ENCODE measurements around the gene MSH5. TPM values are rescaled to one million over a fixed set of nuclear protein-coding genes. Genes with fewer than 3 reads are reported as not detected.
A peak's percentile ranks its signal among the peaks of the same experiment; 100 is the strongest.
"Not testable (repeated sequence)": the region's sequence is repeated elsewhere in the genome, so short reads cannot be mapped to it uniquely, and the experiment has no call there.

Gene MSH5
- total RNA-seq, 2 experiments from 2014 or later, result 13.6 to 13.7 TPM

- ChIA-PET POLR2A (no interaction called here), CTCF (no interaction called here)
- H3K9me3 Mint-ChIP-seq, result no peaks in the 10 kb centered on the region
- peaks cover 45% of the 10 kb centered on the region for H3K4me1 ChIP-seq (ENCODE audit: insufficient read depth, low read length)
- TF ChIP-seq CTCF (IDR thresholded peaks at IDR 0.05), result no peak
- no peaks in the 10 kb centered on the region for H3K9me3 ChIP-seq (ENCODE audit: control insufficient read depth in 1 of 2, insufficient read depth in 1 of 2, low read length in 2 of 2)
- H3K27ac ChIP-seq (ENCODE audit: low read depth in 1 of 2, low read length in 2 of 2), result no peak overlapping the region
- no peak overlapping the region for H3K27ac Mint-ChIP-seq
- H3K4me3 Mint-ChIP-seq, result no peak overlapping the region
- H3K27me3 Mint-ChIP-seq, result no peaks in the 10 kb centered on the region
- H3K27me3 ChIP-seq (ENCODE audit: control insufficient read depth in 1 of 2, insufficient read depth in 2 of 2, low read length in 2 of 2), result no peaks in the 10 kb centered on the region
- peaks cover 13% of the 10 kb centered on the region for H3K36me3 ChIP-seq (ENCODE audit: insufficient read depth, low read length)
- peak in 1 of 14 experiments; percentile 49 for DNase-seq
- intact Hi-C loops (cut with DNase I, micrococcal nuclease), result no loop called here
- H3K36me3 Mint-ChIP-seq (ENCODE audit: low read depth), result peaks cover 45% of the 10 kb centered on the region
- no peak for ATAC-seq (ENCODE audit: poor library complexity)
- H3K4me1 Mint-ChIP-seq (ENCODE audit: low read depth), result peaks cover 36% of the 10 kb centered on the region
- H3K4me3 ChIP-seq (ENCODE audit: low read length), result no peak overlapping the region
Measured at GRCh38 chr6:31792761-31793171, 53.0 kb downstream of the MSH5 start.

- peaks cover 13% of the 10 kb centered on the region for H3K36me3 ChIP-seq (ENCODE audit: insufficient read depth, low read length)
- H3K27me3 Mint-ChIP-seq; H3K4me3 ChIP-seq (ENCODE audit: low read length); H3K27me3 ChIP-seq (ENCODE audit: control insufficient read depth in 1 of 2, insufficient read depth in 2 of 2, low read length in 2 of 2); DNase-seq; H3K27ac ChIP-seq (ENCODE audit: low read depth in 1 of 2, low read length in 2 of 2); CTCF ChIA-PET; H3K9me3 ChIP-seq (ENCODE audit: control insufficient read depth in 1 of 2, insufficient read depth in 1 of 2, low read length in 2 of 2); H3K9me3 Mint-ChIP-seq; ATAC-seq (ENCODE audit: poor library complexity): not testable (repeated sequence)
- POLR2A ChIA-PET, result interaction anchor here (0.6 kb wide), 1 partner anchor 141 kb away, joined by 3 read pairs; the partner anchor contains the start of gene BAG6
- H3K4me1 ChIP-seq (ENCODE audit: insufficient read depth, low read length), result peaks cover 52% of the 10 kb centered on the region
- Mint-ChIP-seq H3K4me3 (peak overlapping the region; percentile 78), H3K27ac (peak overlapping the region; percentile 79), H3K4me1 (ENCODE audit: low read depth) (peaks cover 42% of the 10 kb centered on the region), H3K36me3 (ENCODE audit: low read depth) (peaks cover 46% of the 10 kb centered on the region)
- intact Hi-C loops (cut with DNase I, micrococcal nuclease), result loop anchor here (2.0 kb wide), 4 partner anchors 21 to 63 kb away; partner anchors contain the start of genes HSPA1A (in 1 of the 2), HSPA1B (in 1 of the 2) and HSPA1L (in 1 of the 2)
Measured at GRCh38 chr6:31793927-31794245, 54.1 kb downstream of the MSH5 start.

- no peak for ATAC-seq (ENCODE audit: poor library complexity)
- POLR2A ChIA-PET, result interaction anchor here (0.6 to 3.2 kb wide), 8 partner anchors 12 to 142 kb away, joined by 3 to 28 read pairs (median 11); partner anchors contain the start of genes BAG6, HSPA1A, HSPA1B and HSPA1L
- H3K36me3 Mint-ChIP-seq (ENCODE audit: low read depth), result peaks cover 41% of the 10 kb centered on the region
- H3K27ac Mint-ChIP-seq, result peak overlapping the region; percentile 54
- H3K4me3 ChIP-seq (ENCODE audit: low read length), result peak overlapping the region; percentile 77
- H3K9me3 Mint-ChIP-seq, result no peaks in the 10 kb centered on the region
- intact Hi-C loops (cut with DNase I, micrococcal nuclease), result loop anchor here (2.0 kb wide), 4 partner anchors 20 to 64 kb away; partner anchors contain the start of genes HSPA1A (in 1 of the 2), HSPA1B (in 1 of the 2) and HSPA1L (in 1 of the 2)
- peak in 2 of 14 experiments; percentile 45 to 47 for DNase-seq
- H3K4me1 Mint-ChIP-seq (ENCODE audit: low read depth), result peaks cover 42% of the 10 kb centered on the region
- TF ChIP-seq CTCF (IDR thresholded peaks at IDR 0.05), result no peak
- peak overlapping the region; percentile 70 to 90 for H3K27ac ChIP-seq (ENCODE audit: low read depth in 1 of 2, low read length in 2 of 2)
- CTCF ChIA-PET, result interaction anchor here (1.7 to 2.4 kb wide), 3 partner anchors 12 to 141 kb away, joined by 4 to 27 read pairs (median 9); partner anchors contain the start of genes DDAH2 and LSM2
- no peaks in the 10 kb centered on the region for H3K27me3 Mint-ChIP-seq
- H3K9me3 ChIP-seq (ENCODE audit: control insufficient read depth in 1 of 2, insufficient read depth in 1 of 2, low read length in 2 of 2), result no peaks in the 10 kb centered on the region
- peak overlapping the region; percentile 78 for H3K4me3 Mint-ChIP-seq
- H3K36me3 ChIP-seq (ENCODE audit: insufficient read depth, low read length), result peaks cover 11% of the 10 kb centered on the region
- H3K27me3 ChIP-seq (ENCODE audit: control insufficient read depth in 1 of 2, insufficient read depth in 2 of 2, low read length in 2 of 2), result no peaks in the 10 kb centered on the region
- H3K4me1 ChIP-seq (ENCODE audit: insufficient read depth, low read length), result peaks cover 51% of the 10 kb centered on the region
Measured at GRCh38 chr6:31794294-31794865, 54.6 kb downstream of the MSH5 start.

All from CD4-positive, alpha-beta T cell (primary cell).